Subcutaneous adipose tissue (tissue), 4 donors: ENCODE measurements around the gene ABCA7. TPM values are rescaled to one million over a fixed set of nuclear protein-coding genes. Genes with fewer than 3 reads are reported as not detected.

Source experiments
- CTCF ChIP-seq: fragments of 450-650 bp; IDR thresholded peaks from one replicate; pipeline ENCODE4 v1.5.1; 2016; ENCODE audit warnings: low read depth, mild to moderate bottlenecking, control low read depth, antibody characterized with exemption, moderate library complexity
- total RNA-seq, 4 donors: library from RNA; depleted of rRNA; stranded (reverse); fragments of >200 nt; gene quantifications; one replicate each; pipeline ENCODE4 v1.1.0, GENCODE V29; 2016

ABCA7 gene
- total RNA-seq, 4 donors from 2014 or later = 3.4 to 35.2 (median 12.2) TPM

GRCh38 chr19:1088416-1089010 lies 48.6 kb downstream of the ABCA7 start:
- no peak for TF ChIP-seq CTCF

- no peak for TF ChIP-seq CTCF
Measured at GRCh38 chr19:1089126-1089771, 49.3 kb downstream of the ABCA7 start.

GRCh38 chr19:1089891-1090290 lies 50.0 kb downstream of the ABCA7 start:
- TF ChIP-seq CTCF = no peak

GRCh38 chr19:1090731-1091543 lies 51.0 kb downstream of the ABCA7 start:
- no peak for TF ChIP-seq CTCF

- no peak for TF ChIP-seq CTCF
Measured at GRCh38 chr19:1091544-1092175, 51.8 kb downstream of the ABCA7 start.

GRCh38 chr19:1093330-1093729 lies 53.4 kb downstream of the ABCA7 start:
- no peak for TF ChIP-seq CTCF
